HG02623 (cell line): ENCODE measurements around the gene CDYL2.

ENCODE experiments used
- ATAC-seq: cut with Tn5 transposase; IDR thresholded peaks from one replicate; pipeline ENCODE4 v1.9.1; 2021; ENCODE audit warnings: moderate library complexity; ENCODE audit not compliant: unreplicated experiment

CDYL2 gene

DNA sequence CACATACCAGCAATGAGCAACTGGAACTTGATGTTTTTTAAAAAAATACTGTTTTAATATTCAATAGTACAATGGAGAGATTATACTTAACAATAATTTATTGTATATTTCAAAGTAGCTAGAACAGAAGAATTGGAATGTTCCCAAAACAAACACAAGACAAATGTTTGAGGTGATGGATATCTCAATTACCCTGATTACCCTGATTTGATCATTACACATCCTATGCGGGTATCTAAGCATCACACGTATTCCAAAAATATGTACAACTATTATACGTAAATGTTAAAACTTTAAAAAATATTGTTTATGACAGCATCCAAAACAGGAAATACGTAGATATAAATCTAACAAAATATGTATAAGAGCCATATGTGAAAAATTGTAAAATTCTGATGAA is 166.8 kb downstream of the CDYL2 start:
- ATAC-seq: no peak

DNA sequence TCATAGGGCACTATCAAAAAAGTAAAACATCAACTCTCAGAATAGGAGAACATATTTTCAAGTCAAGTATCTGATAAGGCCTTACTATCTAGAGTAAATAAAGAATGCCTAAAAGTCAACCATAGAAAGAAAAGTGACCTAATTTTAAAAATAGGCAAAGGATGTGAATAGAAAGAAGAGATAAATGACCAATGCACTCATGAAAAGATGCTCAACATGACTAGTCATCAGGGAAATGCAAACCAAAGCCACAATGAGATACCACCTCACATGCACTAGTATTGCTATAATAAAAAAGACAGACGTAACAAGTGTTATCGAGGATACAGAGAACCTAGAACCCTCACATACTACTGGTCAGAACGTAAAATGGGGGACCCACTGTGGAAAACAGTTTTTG is 172.8 kb downstream of the CDYL2 start:
- no peak for ATAC-seq

DNA sequence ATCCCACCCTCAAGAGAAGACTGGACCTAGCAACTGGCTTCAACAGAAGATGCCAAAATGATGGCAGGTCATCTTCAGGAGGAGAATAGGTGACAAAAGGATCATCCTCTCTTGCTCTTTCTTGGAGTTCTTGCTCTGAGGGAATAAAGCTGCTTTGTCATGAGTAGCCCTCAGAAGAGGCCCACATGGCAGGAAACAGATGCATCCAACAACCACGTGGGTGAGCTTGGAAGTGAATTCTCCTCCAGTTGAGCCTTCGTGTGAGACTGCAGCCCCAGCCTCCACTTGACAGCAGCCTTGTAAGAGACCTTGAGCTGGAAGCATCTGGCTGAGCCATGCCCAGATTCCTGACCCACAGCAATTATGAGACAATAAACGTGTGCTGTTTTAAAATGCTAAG is 176.1 kb downstream of the CDYL2 start:
- ATAC-seq: no peak

DNA sequence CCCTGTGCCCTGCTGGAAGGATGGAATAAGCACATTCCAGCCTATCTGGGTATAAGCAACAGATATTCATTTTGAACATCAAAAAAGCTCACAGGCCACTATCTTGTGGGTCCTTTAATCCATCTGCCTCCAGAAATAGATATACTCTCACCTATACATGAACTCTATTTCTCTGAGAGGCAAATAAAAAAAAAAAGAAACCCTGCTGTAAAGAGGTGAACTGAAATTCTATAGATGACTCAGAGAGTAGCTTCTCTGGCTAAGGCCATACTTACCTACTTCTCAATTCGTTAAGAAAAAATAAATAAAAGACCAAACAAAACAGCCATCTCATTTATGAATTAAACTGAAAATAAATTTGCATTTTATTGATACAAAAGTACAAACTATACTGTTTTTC is 177.3 kb downstream of the CDYL2 start:
- peak; percentile 86 for ATAC-seq

DNA sequence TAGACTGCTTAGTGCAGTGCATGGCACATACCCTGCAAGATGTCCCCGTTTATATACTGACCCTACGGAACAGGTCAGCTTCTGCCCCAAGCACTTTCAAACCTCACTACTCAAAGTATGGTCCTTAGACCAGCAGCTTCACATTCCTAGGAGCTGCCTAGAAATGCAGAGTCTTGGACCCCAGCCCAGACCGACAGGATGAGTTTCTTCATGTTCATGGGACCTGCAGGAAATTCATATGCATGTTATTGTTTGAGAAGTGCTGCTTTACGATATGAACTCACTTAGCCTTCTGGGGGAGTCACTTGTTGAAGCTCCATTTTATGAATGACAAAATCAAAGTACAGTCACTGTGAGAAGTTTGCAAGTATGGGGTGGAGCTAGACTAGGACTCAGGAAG is 181.0 kb downstream of the CDYL2 start:
- ATAC-seq: no peak

DNA sequence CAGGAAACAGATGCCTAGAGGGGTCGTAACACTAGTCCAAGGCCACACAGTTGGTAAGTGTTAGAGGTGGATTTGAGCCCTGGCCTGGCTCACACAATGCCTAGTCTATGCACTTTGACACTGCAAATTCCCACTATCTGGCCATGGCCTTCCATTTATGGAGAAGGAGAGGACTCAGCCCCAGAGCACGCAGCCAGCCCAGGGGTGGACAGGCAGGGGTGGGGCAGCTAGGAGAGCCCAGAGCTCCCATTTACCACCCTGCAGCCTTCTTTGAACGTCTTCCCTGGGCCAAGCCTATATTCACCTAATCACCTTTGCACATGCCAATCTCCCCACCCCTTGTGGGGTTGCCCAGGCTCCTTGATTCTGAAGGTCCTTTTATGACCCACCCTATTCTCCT is 182.4 kb downstream of the CDYL2 start:
- no peak for ATAC-seq

DNA sequence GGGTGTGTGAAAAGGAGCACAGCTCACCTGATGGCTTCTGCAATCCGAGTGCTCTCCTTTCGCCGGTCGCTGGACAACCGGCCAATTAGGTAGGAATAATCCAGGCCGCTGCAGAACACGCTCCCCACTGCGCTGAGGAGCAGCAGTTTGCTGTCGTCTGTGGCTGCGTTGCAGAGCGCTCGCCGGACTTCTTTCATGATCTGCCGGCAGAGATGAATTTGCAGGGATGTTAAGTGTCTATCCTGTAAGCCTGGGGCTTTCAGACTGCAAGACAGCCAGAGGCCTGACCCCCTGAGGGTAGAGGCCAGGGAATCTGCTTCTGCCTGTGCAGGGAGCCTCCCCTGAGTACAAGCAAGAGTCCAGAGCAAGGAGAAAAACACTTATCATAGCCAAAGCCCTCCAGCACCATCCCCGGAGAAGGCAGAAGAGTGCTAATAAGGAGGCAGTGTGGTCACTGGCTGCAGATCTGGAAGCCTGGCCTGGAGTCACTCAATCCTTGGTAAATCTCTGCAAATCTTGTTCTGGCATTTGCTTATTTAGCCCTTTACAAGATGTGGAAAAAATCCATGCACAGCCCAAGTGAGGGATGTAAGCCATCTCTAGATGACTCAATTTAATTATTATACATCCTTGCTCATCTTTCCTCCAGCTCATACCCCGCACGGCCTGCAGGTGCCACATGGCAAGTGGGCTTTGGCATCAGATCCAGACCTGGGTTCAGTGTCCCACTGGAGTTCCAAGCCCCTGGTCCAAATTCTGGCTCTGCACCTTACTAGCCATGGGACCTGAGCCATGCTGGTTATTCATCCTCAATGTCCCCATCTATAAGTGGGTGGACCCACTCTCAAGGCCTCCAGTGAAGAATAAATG is 183.4 kb downstream of the CDYL2 start:
- no peak for ATAC-seq

DNA sequence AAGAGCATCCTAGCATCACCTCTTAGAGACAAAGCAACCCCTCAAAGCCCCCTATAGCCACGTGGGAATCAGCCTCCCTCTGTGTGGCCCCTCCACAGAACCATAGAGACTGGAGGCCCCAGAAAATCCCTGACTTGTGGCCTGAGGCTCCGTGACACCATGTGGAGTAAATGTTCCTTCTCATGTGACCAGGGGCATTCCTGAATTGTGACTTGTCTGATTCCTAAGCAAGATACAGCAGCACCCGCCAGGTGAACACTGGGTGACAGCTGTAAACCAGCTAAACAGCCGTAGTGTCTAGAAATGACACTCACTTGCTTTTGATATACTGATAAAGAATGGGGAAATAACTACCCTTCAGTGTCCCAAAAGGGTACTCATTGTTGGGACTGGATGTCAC is 184.6 kb downstream of the CDYL2 start:
- ATAC-seq: no peak

DNA sequence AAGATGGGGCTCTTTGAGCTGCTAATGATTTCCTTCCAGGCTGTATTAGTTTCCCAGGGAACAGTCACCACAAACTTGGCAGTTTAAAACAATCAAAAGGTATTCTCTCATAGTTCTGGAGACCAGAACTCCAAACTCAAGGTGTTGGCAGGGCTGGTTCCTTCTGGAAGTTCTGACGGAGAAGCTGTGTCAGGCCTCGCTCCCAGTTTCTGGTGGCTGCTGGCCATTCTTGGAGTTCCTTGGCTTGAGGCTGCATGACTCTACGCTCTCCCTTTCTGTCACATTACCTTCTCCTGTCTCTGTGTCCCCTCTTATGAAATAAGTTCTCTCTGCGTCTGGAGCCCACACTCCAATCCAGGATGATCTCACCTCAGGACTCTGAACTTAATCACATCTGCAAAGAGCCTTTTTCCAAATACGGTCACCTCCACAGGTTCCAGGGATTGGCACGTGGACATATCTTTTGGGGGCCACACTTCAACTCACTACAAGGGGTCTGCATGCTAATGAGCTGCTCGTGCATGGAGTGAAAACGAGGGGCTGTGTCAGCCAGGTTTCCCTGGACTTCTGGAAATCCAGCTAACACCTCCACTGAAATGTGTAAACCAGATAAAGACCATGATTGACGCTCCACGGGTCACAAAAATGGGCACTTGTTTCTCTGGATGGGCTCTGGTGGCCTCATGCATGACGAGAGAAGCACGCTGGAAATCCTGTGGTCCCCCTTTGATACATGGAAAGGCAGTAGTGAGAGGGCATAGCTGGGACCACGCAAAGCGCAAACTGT is 185.3 kb downstream of the CDYL2 start:
- ATAC-seq: no peak

DNA sequence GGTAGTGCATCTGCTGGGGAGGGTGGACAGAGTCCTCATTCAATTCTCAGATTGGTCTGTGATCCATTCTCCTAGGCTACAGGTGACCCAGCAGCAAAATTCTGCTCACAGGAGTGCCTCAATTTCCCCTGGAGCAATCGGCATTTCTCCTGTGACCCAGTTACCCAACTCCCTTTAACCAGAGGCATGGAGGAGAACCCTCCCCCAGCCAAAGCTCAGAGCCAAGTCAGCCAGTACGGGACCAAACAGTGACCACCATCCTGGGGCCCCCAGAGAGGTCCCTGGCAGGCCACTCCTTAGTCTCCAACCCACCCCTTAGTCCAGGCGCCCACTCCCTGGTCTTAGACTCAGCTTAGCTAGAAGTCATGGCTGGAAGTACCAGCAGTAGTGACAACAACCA is 188.0 kb downstream of the CDYL2 start:
- no peak for ATAC-seq

DNA sequence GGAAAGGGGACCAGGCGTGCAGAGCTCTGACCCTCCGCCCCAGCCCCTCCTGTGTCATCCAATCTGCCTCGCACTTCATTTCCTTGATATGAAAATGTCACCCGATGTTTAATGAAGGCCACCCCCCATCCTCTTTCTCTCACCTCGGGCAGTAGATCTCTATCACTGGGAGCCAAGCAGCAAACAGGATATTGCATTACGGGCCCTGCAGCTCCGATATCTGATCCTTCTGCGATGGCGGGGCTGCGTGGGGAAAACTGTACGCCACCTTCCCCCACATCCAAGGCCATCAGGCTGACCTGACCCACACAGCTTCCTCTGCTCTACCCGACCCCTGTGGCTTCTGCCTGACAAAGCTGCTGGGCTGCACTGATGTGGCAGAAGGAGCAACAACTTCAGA is 188.7 kb downstream of the CDYL2 start:
- ATAC-seq: no peak

DNA sequence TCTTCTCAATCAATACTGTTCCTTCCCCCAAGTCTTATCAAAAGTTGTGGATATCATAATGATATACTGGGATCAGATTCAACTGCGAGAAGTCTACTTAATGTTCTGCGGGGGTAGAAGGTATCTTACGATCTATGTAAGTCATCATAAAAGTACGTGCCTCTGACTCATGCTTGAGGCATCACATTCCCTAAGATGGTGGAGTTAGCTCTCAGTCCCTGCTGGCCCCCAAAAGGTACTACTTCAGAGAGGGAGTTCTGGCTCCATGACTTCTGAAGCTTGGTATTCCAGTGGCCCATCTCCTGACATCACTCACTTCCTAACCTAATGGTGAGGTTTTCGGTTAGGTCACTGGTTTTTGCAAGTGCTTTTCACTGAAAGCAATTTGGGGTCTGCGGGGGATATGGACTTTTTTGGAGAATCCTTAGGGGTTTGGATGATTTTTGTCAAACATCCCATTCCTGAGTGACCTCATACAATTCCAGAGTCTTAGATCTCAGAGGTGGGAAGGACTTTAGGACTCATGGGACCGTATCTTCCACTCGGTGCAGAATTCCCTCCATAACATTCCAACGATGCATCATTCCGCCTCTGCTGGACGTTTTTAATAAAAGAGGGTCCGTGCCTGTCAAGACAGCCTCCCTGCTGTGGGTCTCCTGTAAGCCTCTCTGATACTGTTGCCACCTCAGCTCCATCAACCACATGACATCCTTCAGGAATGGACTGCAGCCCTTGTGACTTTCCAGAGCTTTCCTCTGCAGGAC is 189.3 kb downstream of the CDYL2 start:
- no peak for ATAC-seq

DNA sequence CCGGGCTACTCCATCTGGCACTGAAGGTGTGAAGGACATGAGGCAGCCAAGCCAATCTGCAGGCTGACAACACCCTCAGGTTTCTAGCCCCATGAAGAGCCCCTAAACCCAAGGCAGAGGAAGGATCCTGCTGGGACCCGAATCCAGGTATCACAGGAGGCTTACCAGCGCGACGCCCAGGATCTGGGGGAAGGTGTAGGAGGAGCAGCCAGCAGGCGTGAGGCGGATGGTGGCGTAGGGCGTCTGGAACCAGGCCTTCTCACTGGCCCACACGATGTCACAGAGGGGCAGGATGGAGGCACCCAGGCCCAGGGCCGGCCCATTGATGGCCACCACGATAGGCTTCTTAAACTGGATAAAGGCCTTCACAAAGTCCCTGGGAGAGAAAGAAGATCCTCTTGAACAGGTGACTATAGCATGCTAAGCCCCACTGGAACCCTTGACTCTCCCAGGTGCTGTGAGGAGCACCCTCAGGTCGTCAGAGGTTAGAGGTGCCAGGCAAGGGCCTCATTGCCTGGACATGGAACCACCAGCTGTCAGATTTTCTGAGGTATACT is 191.9 kb downstream of the CDYL2 start:
- no peak for ATAC-seq

DNA sequence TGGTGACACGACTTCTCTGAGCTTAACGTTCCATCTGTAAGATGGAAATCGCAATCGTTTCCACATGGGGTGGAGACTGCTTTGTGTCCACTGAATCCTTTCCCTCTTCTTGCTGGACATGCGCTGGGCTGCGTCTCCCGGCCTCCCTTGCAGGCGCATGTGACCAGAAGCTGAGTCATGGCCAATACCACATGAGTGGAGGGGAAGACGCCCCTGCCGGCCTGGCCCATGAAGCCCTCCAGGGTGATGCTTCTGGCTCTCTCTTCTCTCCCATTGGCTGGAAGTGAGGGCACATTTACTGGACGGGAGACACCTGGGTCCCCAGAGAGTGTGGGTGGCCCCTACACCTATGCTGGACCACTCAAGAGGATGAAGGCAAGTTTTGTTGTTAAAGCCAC is 192.5 kb downstream of the CDYL2 start:
- ATAC-seq: no peak

DNA sequence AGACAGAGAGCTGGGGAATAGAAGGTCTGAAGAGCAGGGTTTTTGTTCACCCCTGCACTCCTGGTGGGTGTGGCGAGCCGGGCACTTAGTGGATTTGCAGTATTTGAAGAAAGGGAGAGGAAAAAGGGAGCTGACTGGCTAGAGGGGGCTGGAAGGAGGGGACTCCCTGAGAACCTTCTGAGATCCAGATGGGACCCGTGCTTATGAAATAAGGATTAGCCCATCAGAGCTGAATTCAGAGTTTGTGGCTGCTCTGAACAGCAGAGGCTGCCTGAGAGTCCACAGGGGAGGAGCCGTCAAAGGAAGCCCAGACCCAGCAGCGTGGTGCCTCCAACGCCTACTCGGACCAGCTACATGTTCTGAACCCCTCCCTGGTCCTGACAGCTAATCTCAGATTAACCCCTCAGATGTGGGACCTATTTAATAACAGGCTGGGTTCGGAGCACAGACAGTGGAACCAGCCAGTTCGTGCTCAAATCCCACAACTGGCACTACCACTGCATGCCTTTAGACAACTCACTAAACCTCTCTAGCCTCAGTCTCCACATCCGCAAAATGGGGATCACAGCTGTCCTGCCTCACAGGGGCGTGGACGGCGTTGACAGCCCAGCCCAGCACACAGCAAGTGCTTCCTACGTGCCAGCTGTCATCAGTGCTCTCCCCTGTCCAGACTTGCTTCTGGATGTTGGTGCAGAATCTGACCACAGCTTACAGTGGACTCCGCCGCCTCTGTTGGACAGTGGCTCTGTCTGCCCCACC is 193.0 kb downstream of the CDYL2 start:
- no peak for ATAC-seq

DNA sequence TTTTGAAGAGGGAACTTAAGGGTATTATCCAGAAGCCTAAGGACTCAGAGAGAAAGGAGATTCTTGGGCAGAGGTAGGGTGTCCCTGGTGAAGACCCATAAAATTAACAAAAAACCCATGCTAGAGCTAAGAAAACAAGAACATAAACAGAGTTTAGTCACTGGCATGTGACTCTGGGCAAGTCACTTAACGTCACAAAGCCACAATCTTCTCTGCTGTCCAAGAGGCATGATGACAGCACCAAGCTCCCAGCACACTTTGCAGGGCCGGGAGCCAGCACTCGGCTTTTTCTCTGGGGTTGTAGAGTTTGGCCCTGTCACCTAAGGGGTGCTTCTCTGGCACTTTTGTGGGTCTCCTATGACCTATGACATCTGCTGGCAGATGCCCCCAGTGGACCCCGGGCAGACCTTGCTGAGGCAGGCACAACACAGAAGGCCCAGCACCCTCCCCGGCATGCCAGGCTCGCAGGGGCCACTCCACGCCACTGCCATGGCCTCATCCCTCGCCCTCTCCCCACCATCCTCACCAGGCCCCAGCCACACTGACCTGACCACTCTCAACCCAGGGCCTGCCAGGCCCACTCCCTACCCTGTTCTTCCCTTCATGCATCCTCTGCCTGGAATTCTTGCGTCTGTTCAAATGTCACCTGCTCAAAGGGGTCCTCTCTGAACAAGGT is 193.8 kb downstream of the CDYL2 start:
- ATAC-seq: no peak

DNA sequence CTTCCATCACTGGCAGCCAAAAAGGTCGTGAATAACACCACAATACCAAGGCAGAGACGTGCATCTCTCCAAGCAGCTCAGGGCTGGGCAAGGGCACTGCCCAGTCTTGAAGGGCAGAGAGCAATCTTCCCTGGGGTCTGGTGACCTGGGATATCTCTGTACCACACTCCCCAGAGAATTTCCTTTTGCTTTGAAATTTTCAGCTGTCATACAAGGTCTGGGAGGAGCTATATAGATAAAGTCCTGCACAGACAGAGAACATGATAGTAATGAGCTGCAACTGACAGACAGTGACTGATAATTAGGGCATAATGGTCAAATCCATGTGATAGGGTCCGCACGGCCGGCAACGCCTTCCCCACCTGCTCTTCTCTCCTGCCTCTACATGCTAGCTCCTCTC is 195.5 kb downstream of the CDYL2 start:
- ATAC-seq: no peak

DNA sequence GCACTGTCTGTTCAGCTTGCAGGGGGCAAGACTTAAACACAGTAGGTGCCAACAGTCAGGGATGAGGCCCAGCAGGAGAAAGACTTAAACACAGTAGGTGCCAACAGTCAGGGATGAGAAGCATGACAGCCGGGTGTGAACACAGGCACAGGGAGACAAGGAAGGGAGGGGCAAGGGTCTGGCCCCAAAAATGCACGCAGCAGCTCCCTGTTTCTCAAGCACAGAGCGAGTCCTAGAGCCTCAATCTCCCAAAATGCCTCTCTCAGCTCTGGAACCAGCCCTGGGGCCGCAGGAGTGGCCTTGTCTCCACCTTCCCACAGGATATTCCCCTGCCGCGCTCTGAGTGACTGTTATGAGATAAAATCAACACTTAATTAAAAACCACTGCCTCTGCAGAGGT is 197.2 kb downstream of the CDYL2 start:
- no peak for ATAC-seq

DNA sequence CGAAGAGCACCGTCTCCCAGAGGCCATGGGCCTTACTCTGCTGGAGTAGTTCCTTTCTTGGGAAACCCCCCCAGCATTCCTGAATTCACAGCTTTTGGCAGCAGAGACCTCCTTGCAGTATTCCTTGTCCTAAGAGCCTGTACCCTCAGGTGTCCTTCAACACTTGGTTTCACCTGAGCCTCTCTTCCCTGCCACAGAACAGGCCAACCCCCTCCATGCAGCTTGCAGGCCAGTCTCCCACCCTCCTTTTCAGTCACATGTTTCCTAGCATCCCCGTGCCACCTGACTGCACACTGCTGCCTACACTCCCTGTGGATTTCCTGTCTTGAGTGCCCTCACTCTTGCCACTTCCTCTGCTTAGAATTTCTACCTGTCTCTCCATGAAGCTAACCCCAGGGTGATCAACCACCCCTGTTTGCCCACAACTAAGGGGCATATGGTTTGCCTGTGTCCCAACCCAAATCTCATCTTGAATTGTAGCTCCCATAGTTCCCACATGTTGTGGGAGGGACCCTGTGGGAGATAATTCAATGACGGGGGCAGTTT is 198.1 kb downstream of the CDYL2 start:
- no peak for ATAC-seq
